Measurements from ENCODE around the gene DPP9.

DNA sequence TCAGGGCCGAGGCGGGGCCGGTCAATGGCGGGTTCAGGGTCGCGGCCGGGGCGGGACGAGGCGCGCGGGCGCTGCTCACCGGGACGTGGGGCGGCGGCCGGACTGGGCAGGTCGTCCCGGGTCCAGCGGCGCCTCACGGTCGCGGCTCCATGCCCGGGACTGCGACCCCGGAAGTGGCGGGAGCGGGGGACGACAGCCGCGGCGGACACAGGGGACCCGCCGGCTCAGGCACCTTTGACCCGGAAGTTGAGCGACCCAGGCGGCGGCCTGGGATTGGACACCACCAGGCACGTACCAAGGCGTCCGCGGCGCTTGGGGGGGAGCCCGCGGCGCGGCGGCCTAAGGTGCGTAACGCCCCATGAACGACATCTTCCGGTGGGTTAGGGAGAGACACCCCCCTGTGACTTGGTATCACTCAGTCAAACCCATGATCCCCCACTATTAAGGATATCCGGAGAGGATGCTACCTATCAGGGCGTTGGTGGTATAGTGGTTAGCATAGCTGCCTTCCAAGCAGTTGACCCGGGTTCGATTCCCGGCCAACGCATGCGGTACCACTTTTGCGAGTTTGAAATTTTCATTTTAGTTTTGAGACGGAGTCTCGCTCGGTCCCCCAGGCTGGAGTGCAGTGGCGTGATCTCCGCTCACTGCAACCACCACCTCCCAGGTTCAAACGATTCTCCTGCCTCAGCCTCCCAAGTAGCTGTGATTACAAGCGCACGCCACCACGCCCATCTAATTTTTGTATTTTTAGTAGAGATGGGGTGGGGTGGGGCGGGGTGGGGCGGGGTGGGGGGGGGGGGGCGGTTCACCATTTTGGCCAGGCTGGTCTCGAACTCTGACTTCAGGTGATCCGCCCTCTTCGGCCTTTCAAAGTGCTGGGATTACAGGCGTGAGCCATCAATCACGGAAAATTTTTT lies at the start of gene DPP9:
- TF ChIP-seq FOXK2 (IDR thresholded peaks at IDR 0.05) = no peak
- TF ChIP-seq TARDBP (IDR thresholded peaks at IDR 0.05) = peak; percentile 30; the same call in 1 of the 2 replicates

Data from HEK293T (cell line).